IMR-90 (cell line): Measurements from ENCODE around the gene ZNF358.

Experiments
- BHLHE40 ChIP-seq: fragments of 150-350 bp; IDR thresholded peaks from 2 replicates; pipeline ENCODE4 v1.6.1; 2016; ENCODE audit warnings: mild to moderate bottlenecking, low read depth, low read length
- CEBPB ChIP-seq: IDR thresholded peaks from 2 replicates; pipeline ENCODE4 v1.6.1; 2012; ENCODE audit warnings: low read depth, low read length, improper control_type of control experiment
- CHD1 ChIP-seq: IDR thresholded peaks from 2 replicates; pipeline ENCODE4 v1.6.1; 2012; ENCODE audit warnings: low read depth, low read length, improper control_type of control experiment
- CTCF ChIP-seq: conservative IDR thresholded peaks from 2 replicates; pipeline ENCODE4 v1.5.1; 2012; ENCODE audit warnings: mild to moderate bottlenecking, low read depth, low read length, improper control_type of control experiment
- FOS ChIP-seq: fragments of 150-350 bp; IDR thresholded peaks from 2 replicates; pipeline ENCODE4 v1.6.1; 2016; ENCODE audit warnings: low read depth, low read length
- MAFK ChIP-seq: IDR thresholded peaks from 2 replicates; pipeline ENCODE4 v1.6.1; 2012; ENCODE audit warnings: low read depth, low read length, improper control_type of control experiment
- MAZ ChIP-seq: IDR thresholded peaks from 2 replicates; pipeline ENCODE4 v1.6.1; 2012; ENCODE audit warnings: low read depth, mild to moderate bottlenecking, low read length, improper control_type of control experiment, moderate library complexity, borderline replicate concordance
- MXI1 ChIP-seq: IDR thresholded peaks from 2 replicates; pipeline ENCODE4 v1.6.1; 2012; ENCODE audit warnings: low read depth, mild to moderate bottlenecking, low read length, moderate library complexity, borderline replicate concordance
- POLR2A ChIP-seq: IDR thresholded peaks from 2 replicates; pipeline ENCODE4 v1.6.1; 2012; ENCODE audit warnings: mild to moderate bottlenecking, low read depth, low read length
- RAD21 ChIP-seq: IDR thresholded peaks from 2 replicates; pipeline ENCODE4 v1.6.1; 2012; ENCODE audit warnings: low read length, improper control_type of control experiment
- RCOR1 ChIP-seq: IDR thresholded peaks from 2 replicates; pipeline ENCODE4 v1.6.1; 2012; ENCODE audit warnings: mild to moderate bottlenecking, low read length, improper control_type of control experiment; ENCODE audit not compliant: insufficient replicate concordance
- RFX5 ChIP-seq: IDR thresholded peaks from 2 replicates; pipeline ENCODE4 v1.8.0; 2012; ENCODE audit warnings: low read depth, mild to moderate bottlenecking, low read length, moderate library complexity
- SMC3 ChIP-seq: fragments of 150-350 bp; IDR thresholded peaks from 2 replicates; pipeline ENCODE4 v1.6.1; 2016; ENCODE audit warnings: low read depth, mild to moderate bottlenecking, antibody characterized with exemption, low read length, moderate library complexity

- no peak for TF ChIP-seq SMC3
- TF ChIP-seq FOS, result no peak
- TF ChIP-seq CTCF, result no peak
- no peak for TF ChIP-seq POLR2A
- no peak for TF ChIP-seq CHD1
- no peak for TF ChIP-seq RAD21
- peak; percentile 82 for TF ChIP-seq MAZ
- TF ChIP-seq CEBPB, result no peak
- TF ChIP-seq RCOR1, result no peak
- TF ChIP-seq BHLHE40, result no peak
- TF ChIP-seq RFX5, result no peak
- TF ChIP-seq MXI1, result peak; percentile 48; the same call in 1 of the 2 replicates
- TF ChIP-seq MAFK, result no peak
Measured at GRCh38 chr19:7533925-7534480, 18.1 kb downstream of the ZNF358 start.
